Measurements from ENCODE around the gene RASD2.

The RASD2 gene

GRCh38 chr22:35518811-35519210, 21.8 kb upstream of the RASD2 start:
- no peak for DNase-seq (ENCODE audit: low read depth, low spot score)

- DNase-seq (ENCODE audit: low read depth, low spot score) = no peak
These were observed 21.2 kb upstream of the RASD2 start for GRCh38 chr22:35519306-35520000.

GRCh38 chr22:35521358-35522224, 19.0 kb upstream of the RASD2 start:
- DNase-seq (ENCODE audit: low read depth, low spot score) = no peak

- no peak for DNase-seq (ENCODE audit: low read depth, low spot score)
These were observed 18.1 kb upstream of the RASD2 start for GRCh38 chr22:35522225-35523149.

- no peak for DNase-seq (ENCODE audit: low read depth, low spot score)
These were observed 17.3 kb upstream of the RASD2 start for GRCh38 chr22:35523167-35523947.

GRCh38 chr22:35524966-35525686, 15.5 kb upstream of the RASD2 start:
- DNase-seq (ENCODE audit: low read depth, low spot score) = no peak

GRCh38 chr22:35525687-35526332, 14.8 kb upstream of the RASD2 start:
- DNase-seq (ENCODE audit: low read depth, low spot score) = no peak

- no peak for DNase-seq (ENCODE audit: low read depth, low spot score)
These were observed 14.2 kb upstream of the RASD2 start for GRCh38 chr22:35526333-35526979.

- no peak for DNase-seq (ENCODE audit: low read depth, low spot score)
These were observed 11.7 kb upstream of the RASD2 start for GRCh38 chr22:35528927-35529326.

- DNase-seq (ENCODE audit: low read depth, low spot score) = no peak
These were observed 9.9 kb upstream of the RASD2 start for GRCh38 chr22:35530700-35531099.

- no peak for DNase-seq (ENCODE audit: low read depth, low spot score)
These were observed 9.4 kb upstream of the RASD2 start for GRCh38 chr22:35531202-35531601.

- no peak for DNase-seq (ENCODE audit: low read depth, low spot score)
These were observed 9.0 kb upstream of the RASD2 start for GRCh38 chr22:35531676-35532075.

GRCh38 chr22:35533365-35534029, 7.1 kb upstream of the RASD2 start:
- DNase-seq (ENCODE audit: low read depth, low spot score) = no peak

GRCh38 chr22:35534091-35534490, 6.5 kb upstream of the RASD2 start:
- DNase-seq (ENCODE audit: low read depth, low spot score) = no peak

GRCh38 chr22:35537232-35537631, 3.4 kb upstream of the RASD2 start:
- no peak for DNase-seq (ENCODE audit: low read depth, low spot score)

GRCh38 chr22:35538801-35539321, 1.8 kb upstream of the RASD2 start:
- DNase-seq (ENCODE audit: low read depth, low spot score) = peak; percentile 48

GRCh38 chr22:35539487-35539886, 1.1 kb upstream of the RASD2 start:
- no peak for DNase-seq (ENCODE audit: low read depth, low spot score)

GRCh38 chr22:35539910-35540594, 579 bp upstream of the RASD2 start:
- DNase-seq (ENCODE audit: low read depth, low spot score) = peak; percentile 70

Data from astrocyte of the hippocampus (primary cell).